H1 (cell line): ENCODE measurements around the gene TRPC4. TPM values are rescaled to one million over a fixed set of nuclear protein-coding genes. Genes with fewer than 3 reads are reported as not detected.

Source experiments
- CTCF ChIA-PET: fragments of 300-600 bp; sonication (Branson Sonifier 250); formaldehyde crosslinking; loops from one replicate; lab custom pipeline; 2021; ENCODE audit not compliant: partially characterized antibody; lab: Charles Lee
- POLR2A ChIA-PET: fragments of 300-600 bp; sonication (Branson Sonifier 250); formaldehyde crosslinking; loops from one replicate; lab custom pipeline; 2021; ENCODE audit warnings: inconsistent platforms; ENCODE audit not compliant: partially characterized antibody; lab: Charles Lee
- DNase-seq, 2 experiments: peaks; one replicate each; pipeline versions ENCODE4 v3.0.0 to v3.0.0-alpha.2; 2010 to 2022; ENCODE audit warnings: low spot score in 2 of 2, low read depth in 1 of 2, mixed read lengths in 1 of 2
- FAIRE-seq: peaks from 2 replicates; lab custom pipeline; 2011; peaks lifted over from hg19 to GRCh38; lab: Jason Lieb, UNC
- H2AFZ ChIP-seq: 2 replicates; pipeline ENCODE4 v1.8.1; 2012; ENCODE audit warnings: low read length, inconsistent platforms
- H2AK5ac ChIP-seq: 2 replicates; pipeline ENCODE4 v1.6.1; 2013; ENCODE audit warnings: low read depth, low read length
- H2BK120ac ChIP-seq: replicated peaks from 2 replicates; pipeline ENCODE3; 2013; ENCODE audit warnings: low read depth, low read length, inconsistent platforms
- H2BK12ac ChIP-seq: 2 replicates; pipeline ENCODE4 v1.6.1; 2013; ENCODE audit warnings: low read depth, low read length
- H2BK15ac ChIP-seq: 2 replicates; pipeline ENCODE4 v1.6.1; 2013; ENCODE audit warnings: low read length
- H2BK20ac ChIP-seq: 2 replicates; pipeline ENCODE4 v1.6.1; 2013; ENCODE audit warnings: low read length
- H2BK5ac ChIP-seq: 2 replicates; pipeline ENCODE4 v1.6.1; 2013; ENCODE audit warnings: low read depth, low read length
- H3K14ac ChIP-seq: 2 replicates; pipeline ENCODE4 v1.6.1; 2013; ENCODE audit warnings: inconsistent platforms; ENCODE audit not compliant: insufficient read length
- H3K18ac ChIP-seq: 2 replicates; pipeline ENCODE4 v1.6.1; 2013; ENCODE audit warnings: low read length; ENCODE audit errors: extremely low read depth
- H3K23ac ChIP-seq: 2 replicates; pipeline ENCODE4 v1.6.1; 2013; ENCODE audit warnings: inconsistent platforms; ENCODE audit not compliant: insufficient read length
- H3K23me2 ChIP-seq: 2 replicates; pipeline ENCODE4 v1.6.1; 2013; ENCODE audit warnings: low read depth, low read length
- H3K27ac ChIP-seq: 2 replicates; pipeline ENCODE4 v1.6.1; 2011; ENCODE audit warnings: low read depth, low read length, inconsistent platforms
- H3K27me3 ChIP-seq, 4 experiments: replicated peaks in 1 of 4; 1 replicate in 1 of 4; 2 replicates in 3 of 4; pipeline versions ENCODE4 v1.6.1 to v1.8.1; 2011 to 2013; ENCODE audit warnings: low read length in 3 of 4, mild to moderate bottlenecking in 3 of 4, inconsistent platforms in 2 of 4, mixed read lengths in 2 of 4, moderate library complexity in 1 of 4; ENCODE audit not compliant: control insufficient read depth in 3 of 4, insufficient read depth in 3 of 4; ENCODE audit errors: extremely low read depth in 1 of 4
- H3K36me3 ChIP-seq, 4 experiments: 2 replicates each; pipeline versions ENCODE4 v1.6.1 to v1.8.1; 2011 to 2013; ENCODE audit warnings: mild to moderate bottlenecking in 4 of 4, low read length in 3 of 4, moderate library complexity in 2 of 4, control low read depth in 1 of 4, inconsistent platforms in 1 of 4; ENCODE audit not compliant: insufficient read depth in 4 of 4, control insufficient read depth in 2 of 4
- H3K4ac ChIP-seq: replicated peaks from 2 replicates; pipeline ENCODE3; 2013; ENCODE audit warnings: low read length, low read depth, mixed read lengths, inconsistent platforms; ENCODE audit not compliant: insufficient read length
- H3K4me1 ChIP-seq, 4 experiments: replicated peaks in 1 of 4; 1 replicate in 1 of 4; 2 replicates in 3 of 4; pipeline versions ENCODE4 v1.6.1 to v1.8.1; 2011 to 2013; ENCODE audit warnings: low read length in 3 of 4, inconsistent platforms in 2 of 4, mixed read lengths in 1 of 4; ENCODE audit not compliant: insufficient read depth in 4 of 4, control insufficient read depth in 3 of 4
- H3K4me2 ChIP-seq, 2 experiments: 2 replicates each; pipeline versions ENCODE4 v1.6.1 to v1.8.1; 2011 to 2013; ENCODE audit warnings: low read depth in 2 of 2, low read length in 2 of 2, control low read depth in 1 of 2, inconsistent platforms in 1 of 2, mild to moderate bottlenecking in 1 of 2; ENCODE audit not compliant: insufficient read depth in 1 of 2
- H3K4me3 ChIP-seq, 4 experiments: fragments of 200-600, 300-600 bp in 1 of 4; sonication (generic), shearing (Covaris generic), sonication (Bioruptor Twin) in 1 of 4; 2 replicates each; pipeline versions ENCODE4 v1.5.1 to v1.8.1; 2011 to 2016; ENCODE audit warnings: low read length in 4 of 4, low read depth in 3 of 4, control low read depth in 2 of 4, inconsistent platforms in 2 of 4, mild to moderate bottlenecking in 2 of 4, mixed read lengths in 1 of 4, moderate library complexity in 1 of 4; ENCODE audit not compliant: insufficient read depth in 2 of 4; ENCODE audit errors: extremely low read depth in 1 of 4
- H3K56ac ChIP-seq: replicated peaks from 2 replicates; pipeline ENCODE3; 2013; ENCODE audit warnings: low read depth, mild to moderate bottlenecking, mixed read lengths, low read length, inconsistent platforms; ENCODE audit not compliant: insufficient read length
- H3K79me1 ChIP-seq: 2 replicates; pipeline ENCODE4 v1.6.1; 2013; ENCODE audit warnings: low read depth, low read length, control low read depth
- H3K79me2 ChIP-seq, 2 experiments: 2 replicates each; pipeline versions ENCODE4 v1.6.1 to v1.8.1; 2012 to 2013; ENCODE audit warnings: low read length in 2 of 2, mild to moderate bottlenecking in 2 of 2, inconsistent platforms in 1 of 2; ENCODE audit not compliant: insufficient read depth in 2 of 2, control insufficient read depth in 1 of 2
- H3K9ac ChIP-seq, 4 experiments: replicated peaks in 1 of 4; 1 replicate in 1 of 4; 2 replicates in 3 of 4; pipeline versions ENCODE4 v1.6.1 to v1.8.1; 2011 to 2013; ENCODE audit warnings: low read depth in 3 of 4, low read length in 3 of 4, control low read depth in 2 of 4, mild to moderate bottlenecking in 2 of 4, moderate library complexity in 2 of 4, inconsistent platforms in 1 of 4; ENCODE audit errors: extremely low read depth in 1 of 4
- H3K9me3 ChIP-seq, 2 experiments: 2 replicates each; pipeline versions ENCODE4 v1.6.1 to v1.8.1; 2012 to 2013; ENCODE audit warnings: mild to moderate bottlenecking in 2 of 2, moderate library complexity in 2 of 2, control low read depth in 1 of 2, inconsistent platforms in 1 of 2, low read depth in 1 of 2, low read length in 1 of 2, mixed read lengths in 1 of 2; ENCODE audit not compliant: insufficient read depth in 2 of 2
- H4K20me1 ChIP-seq, 2 experiments: replicated peaks in 1 of 2; 2 replicates each; pipeline versions ENCODE3 to v1.8.1; 2011 to 2013; ENCODE audit warnings: inconsistent platforms in 2 of 2, low read length in 2 of 2, mild to moderate bottlenecking in 1 of 2; ENCODE audit not compliant: insufficient read depth in 2 of 2, control insufficient read depth in 1 of 2
- H4K5ac ChIP-seq: 2 replicates; pipeline ENCODE4 v1.6.1; 2013; ENCODE audit warnings: low read length, low read depth, mixed read lengths, inconsistent platforms; ENCODE audit not compliant: insufficient read length
- H4K8ac ChIP-seq: 2 replicates; pipeline ENCODE4 v1.8.0; 2013; ENCODE audit warnings: mild to moderate bottlenecking, moderate library complexity, low read length, inconsistent platforms; ENCODE audit not compliant: insufficient read depth; ENCODE audit errors: extremely low read depth
- H4K91ac ChIP-seq: replicated peaks from 2 replicates; pipeline ENCODE3; 2013; ENCODE audit warnings: low read length, mixed read lengths, inconsistent platforms; ENCODE audit not compliant: insufficient read length
- CREB1 ChIP-seq: IDR thresholded peaks from 2 replicates; pipeline ENCODE4 v1.6.1; 2012; ENCODE audit warnings: inconsistent platforms
- CTBP2 ChIP-seq: IDR thresholded peaks from 2 replicates; pipeline ENCODE4 v1.7.0; 2011; ENCODE audit warnings: borderline replicate concordance, mild to moderate bottlenecking, moderate library complexity, mixed read lengths, low read length; ENCODE audit not compliant: insufficient read depth, insufficient read length
- GABPA ChIP-seq: IDR thresholded peaks from 2 replicates; pipeline ENCODE4 v1.6.1; 2011; ENCODE audit warnings: mild to moderate bottlenecking, low read length, moderate library complexity, borderline replicate concordance; ENCODE audit not compliant: insufficient read depth
- HDAC6 ChIP-seq: IDR thresholded peaks from one replicate; pipeline ENCODE4 v1.7.1; 2012; ENCODE audit warnings: low read depth, mild to moderate bottlenecking, inconsistent platforms, low read length, moderate library complexity
- KDM1A ChIP-seq: fragments of 200-600, 300-600 bp; sonication (generic); IDR thresholded peaks from 2 replicates; pipeline ENCODE4 v1.7.1; 2016; ENCODE audit warnings: mild to moderate bottlenecking, low read length, borderline replicate concordance
- NANOG ChIP-seq: IDR thresholded peaks from 2 replicates; pipeline ENCODE4 v1.6.1; 2011; ENCODE audit warnings: low read length, low read depth, mild to moderate bottlenecking, inconsistent platforms; ENCODE audit not compliant: insufficient read depth, poor library complexity, severe bottlenecking
- NRF1 ChIP-seq: IDR thresholded peaks from 2 replicates; pipeline ENCODE4 v1.6.1; 2011; ENCODE audit warnings: mild to moderate bottlenecking, low read depth, low read length, improper control_type of control experiment
- RNF2 ChIP-seq: fragments of 200-900, 300-1000 bp; sonication (generic); IDR thresholded peaks from 2 replicates; pipeline ENCODE4 v1.7.1; 2016; ENCODE audit warnings: borderline replicate concordance, low read depth, mild to moderate bottlenecking, antibody characterized with exemption, low read length; ENCODE audit not compliant: poor library complexity, severe bottlenecking; ENCODE audit errors: missing control alignments
- SIN3A ChIP-seq, 2 experiments: IDR thresholded peaks in 1 of 2; conservative IDR thresholded peaks in 1 of 2; 2 replicates each; pipeline ENCODE4 v1.6.1; 2011 to 2012; ENCODE audit warnings: low read length in 2 of 2, improper control_type of control experiment in 1 of 2, low read depth in 1 of 2, mild to moderate bottlenecking in 1 of 2
- SRF ChIP-seq: IDR thresholded peaks from 2 replicates; pipeline ENCODE4 v1.6.1; 2011; ENCODE audit warnings: mild to moderate bottlenecking, low read depth, low read length, moderate library complexity
- TEAD4 ChIP-seq: IDR thresholded peaks from 2 replicates; pipeline ENCODE4 v1.6.1; 2012; ENCODE audit warnings: low read depth, low read length, inconsistent platforms, mixed read lengths
- ZNF274 ChIP-seq: IDR thresholded peaks from 2 replicates; pipeline ENCODE4 v1.7.0; 2012; ENCODE audit warnings: low read length, borderline replicate concordance; ENCODE audit errors: extremely low read depth
- WGBS, 2 experiments: shearing (Covaris generic) in 1 of 2; methylation state at CpG; one replicate each; pipeline versions ENCODE4 v1.1.6 to v1.1.7; 2013 to 2015; ENCODE audit warnings: low lambda C conversion rate in 2 of 2, mixed read lengths in 2 of 2, inconsistent platforms in 1 of 2, low coverage in 1 of 2, missing lambda C conversion rate in 1 of 2; ENCODE audit not compliant: insufficient replicate concordance in 2 of 2, insufficient coverage in 1 of 2, insufficient read length in 1 of 2; ENCODE audit errors: extremely low coverage in 1 of 2, missing lambda C conversion rate in 1 of 2; 5-methylcytosine and 5-hydroxymethylcytosine counted together
- polyA plus RNA-seq, 7 experiments: library from polyadenylated mRNA; depleted of rRNA in 3 of 7; stranded (reverse) in 5 of 7; unstranded in 2 of 7; fragments of >200 nt in 5 of 7; fragments of 200-250 nt in 2 of 7; gene quantifications; 1 replicate in 5 of 7; 2 replicates in 1 of 7; 4 replicates in 1 of 7; pipeline versions ENCODE4 v1.2.1 to v1.2.3, GENCODE V29; 2011 to 2013; ENCODE audit warnings: missing spikeins in 2 of 7, mixed read lengths in 2 of 7
- total RNA-seq: library from RNA; stranded (reverse); fragmentation: NEBNext Ultra II Directional; extraction: Animal tissue kit (Norgen Biotek cat#: 25700); gene quantifications from 2 replicates; pipeline ENCODE4 v1.2.1, GENCODE V29; 2021
- TF ChIP-seq, protein P1 (sequence below): IDR thresholded peaks from 2 replicates; pipeline ENCODE4 v1.6.1; 2012; ENCODE audit warnings: inconsistent platforms

The TRPC4 gene
- total and polyA plus RNA-seq, 2 of the 8 experiments (the other 6 are each of a cell fraction or from before 2014, with no cell fraction given): 12.3 to 14.7 TPM

- ChIA-PET CTCF (interaction anchor here (2.1 kb wide), 1 partner anchor 16 kb away, joined by 6 read pairs; no protein-coding TSS in a partner anchor), POLR2A (no interaction called here)
- Histone ChIP-seq H4K8ac (no peak overlapping the region), H2BK15ac (no peak overlapping the region), H3K18ac (no peak overlapping the region), H2AFZ (no peak overlapping the region), H3K9ac (no peak overlapping the region), H4K5ac (no peak overlapping the region), H3K56ac (no peak overlapping the region), H3K23me2 (no peaks in the 10 kb centered on the region), H2BK120ac (no peak overlapping the region), H2BK20ac (no peak overlapping the region), H3K4me3 (no peak overlapping the region), H3K14ac (no peak overlapping the region), H3K79me2 (no peaks in the 10 kb centered on the region), H2BK12ac (no peak overlapping the region), H2AK5ac (no peak overlapping the region), H3K27me3 (no peaks in the 10 kb centered on the region), H3K4me1 (no peaks in the 10 kb centered on the region), H3K27ac (no peak overlapping the region), H3K9me3 (no peaks in the 10 kb centered on the region), H3K36me3 (no peaks in the 10 kb centered on the region), H4K91ac (no peak overlapping the region), H3K4me2 (no peak overlapping the region), H3K23ac (no peak overlapping the region), H3K79me1 (no peaks in the 10 kb centered on the region), H4K20me1 (no peaks in the 10 kb centered on the region), H2BK5ac (no peak overlapping the region), H3K4ac (no peak overlapping the region)
- 81% methylated on average over 2 of the region's 2 CpGs; no CpG with 5 or more reads in 1 of the 2 experiments for WGBS, 2 experiments
- no peak for FAIRE-seq
- DNase-seq: no peak
- TF ChIP-seq SIN3A (conservative IDR thresholded peaks at IDR 0.05 in 1 of 2, IDR thresholded peaks at IDR 0.05 in 1 of 2; ENCODE audit: low read depth in 1 of 2, low read length in 2 of 2) (no peak), NANOG (no peak), NRF1 (no peak), ZNF274 (no peak), KDM1A (no peak), SRF (no peak), RNF2 (no peak), HDAC6 (no peak), TEAD4 (no peak), CREB1 (no peak), CTBP2 (no peak), GABPA (no peak)
- TF ChIP-seq, protein P1, sequence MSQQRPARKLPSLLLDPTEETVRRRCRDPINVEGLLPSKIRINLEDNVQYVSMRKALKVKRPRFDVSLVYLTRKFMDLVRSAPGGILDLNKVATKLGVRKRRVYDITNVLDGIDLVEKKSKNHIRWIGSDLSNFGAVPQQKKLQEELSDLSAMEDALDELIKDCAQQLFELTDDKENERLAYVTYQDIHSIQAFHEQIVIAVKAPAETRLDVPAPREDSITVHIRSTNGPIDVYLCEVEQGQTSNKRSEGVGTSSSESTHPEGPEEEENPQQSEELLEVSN: no peak
Observed at GRCh38 chr13:37618554-37618953, 251.0 kb downstream of the TRPC4 start.
